ENCODE results near the gene DENND1A. TPM values are rescaled to one million over a fixed set of nuclear protein-coding genes. Genes with fewer than 3 reads are reported as not detected.
A peak's percentile ranks its signal among the peaks of the same experiment; 100 is the strongest.

DENND1A gene, protein sequence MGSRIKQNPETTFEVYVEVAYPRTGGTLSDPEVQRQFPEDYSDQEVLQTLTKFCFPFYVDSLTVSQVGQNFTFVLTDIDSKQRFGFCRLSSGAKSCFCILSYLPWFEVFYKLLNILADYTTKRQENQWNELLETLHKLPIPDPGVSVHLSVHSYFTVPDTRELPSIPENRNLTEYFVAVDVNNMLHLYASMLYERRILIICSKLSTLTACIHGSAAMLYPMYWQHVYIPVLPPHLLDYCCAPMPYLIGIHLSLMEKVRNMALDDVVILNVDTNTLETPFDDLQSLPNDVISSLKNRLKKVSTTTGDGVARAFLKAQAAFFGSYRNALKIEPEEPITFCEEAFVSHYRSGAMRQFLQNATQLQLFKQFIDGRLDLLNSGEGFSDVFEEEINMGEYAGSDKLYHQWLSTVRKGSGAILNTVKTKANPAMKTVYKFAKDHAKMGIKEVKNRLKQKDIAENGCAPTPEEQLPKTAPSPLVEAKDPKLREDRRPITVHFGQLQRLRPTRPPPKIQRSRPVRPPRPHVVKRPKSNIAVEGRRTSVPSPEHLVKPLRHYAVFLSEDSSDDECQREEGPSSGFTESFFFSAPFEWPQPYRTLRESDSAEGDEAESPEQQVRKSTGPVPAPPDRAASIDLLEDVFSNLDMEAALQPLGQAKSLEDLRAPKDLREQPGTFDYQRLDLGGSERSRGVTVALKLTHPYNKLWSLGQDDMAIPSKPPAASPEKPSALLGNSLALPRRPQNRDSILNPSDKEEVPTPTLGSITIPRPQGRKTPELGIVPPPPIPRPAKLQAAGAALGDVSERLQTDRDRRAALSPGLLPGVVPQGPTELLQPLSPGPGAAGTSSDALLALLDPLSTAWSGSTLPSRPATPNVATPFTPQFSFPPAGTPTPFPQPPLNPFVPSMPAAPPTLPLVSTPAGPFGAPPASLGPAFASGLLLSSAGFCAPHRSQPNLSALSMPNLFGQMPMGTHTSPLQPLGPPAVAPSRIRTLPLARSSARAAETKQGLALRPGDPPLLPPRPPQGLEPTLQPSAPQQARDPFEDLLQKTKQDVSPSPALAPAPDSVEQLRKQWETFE
- total RNA-seq (2021; ENCODE audit: unreplicated experiment), result 19.7 TPM
- 20.0 TPM for polyA plus RNA-seq (2012; ENCODE audit: insufficient read length)
- percentile 70 among the genes with signal in this experiment for Bru-seq, nascent RNA
- percentile 63 among the genes with signal in this experiment for BruChase-seq, experiment 1, labeled RNA remaining after a 2-hour chase
- BruChase-seq, experiment 2, labeled RNA remaining after a 6-hour chase, result percentile 63 among the genes with signal in this experiment
- long read RNA-seq, partial matches to known transcripts, result 1 of 25 reads
- long read RNA-seq, other reads (novel, unspliced or antisense), result 22 of 25 reads

DNA sequence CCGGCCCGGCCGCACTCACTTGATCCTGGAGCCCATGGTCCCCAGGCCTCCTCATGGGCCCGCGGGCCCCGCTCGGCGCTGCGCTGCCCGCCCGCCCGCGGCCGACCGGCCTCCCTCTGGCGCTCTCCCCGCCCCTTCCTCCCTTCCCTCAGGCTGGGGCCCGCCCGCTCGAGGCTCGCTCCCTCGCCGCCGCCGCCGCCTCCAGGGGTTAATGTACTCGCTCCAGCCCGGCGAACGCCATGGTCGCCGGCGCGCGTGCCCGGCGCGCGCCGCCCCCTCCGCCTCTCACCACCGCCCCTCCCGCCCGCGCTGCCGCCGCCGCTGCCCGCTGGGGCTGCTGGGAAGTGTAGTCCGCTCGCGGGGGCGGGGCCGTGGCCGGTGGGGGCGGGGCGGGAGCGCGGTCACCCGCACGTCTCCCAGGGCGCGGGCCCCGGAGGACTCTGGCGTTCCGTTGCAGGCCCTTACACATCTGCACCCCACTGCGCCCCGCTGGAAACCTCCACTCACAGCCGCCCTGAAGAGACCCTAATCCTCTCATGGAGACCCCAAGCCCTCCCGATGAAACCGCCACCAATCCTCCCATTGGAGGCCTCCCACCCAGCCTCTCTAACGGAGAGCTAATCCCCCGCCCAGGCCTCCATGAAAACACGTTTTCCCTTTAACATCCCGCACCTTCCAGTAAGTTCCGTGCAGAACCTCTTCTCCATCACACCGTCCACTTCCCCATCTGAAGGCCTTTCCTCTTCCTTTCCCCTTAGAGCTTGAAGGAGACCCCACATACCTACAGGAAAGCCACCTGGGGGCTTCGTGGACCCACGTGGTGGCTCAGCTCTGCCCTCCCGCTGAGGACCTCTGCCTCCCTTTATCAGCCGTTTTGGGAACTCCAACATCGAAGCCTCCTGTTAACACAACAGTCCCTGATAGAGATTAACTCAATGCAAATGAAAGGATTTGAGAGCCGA is at the start of gene DENND1A:
Gene DENND1A (minus strand): TSS at position 257 of the 962 bp plus-strand sequence. CDS start 221 bp downstream, at position 36.
- ATAC-seq (peak; percentile 95), DNase-seq (ENCODE audit: low read depth, low spot score) (no peak)
- BruUV-seq (replicated peaks), result no TSS peak
- H3K4me1 ChIP-seq (ENCODE audit: control insufficient read depth, insufficient read depth, low read length), result peaks cover 11% of the 10 kb centered on the region
- H3K27me3 ChIP-seq (ENCODE audit: control insufficient read depth, insufficient read depth, low read length), result no peaks in the 10 kb centered on the region
- CTCF ChIA-PET, result no interaction called here
- peak within 1 kb of the TSS; percentile 66 for H3K27ac ChIP-seq (ENCODE audit: low read length)
- H3K4me3 ChIP-seq (ENCODE audit: low read depth in 2 of 2, low read length in 2 of 2), result peak within 1 kb of the TSS; percentile 64
- H3K9me3 ChIP-seq (ENCODE audit: control insufficient read depth, insufficient read depth, low read depth, low read length), result no peaks in the 10 kb centered on the region
- in situ Hi-C loops (cut with HindIII; ENCODE audit: low pct_unique_long_range_greater_than_20kb, low sequenced_read_pairs), result no loop called here
- intact Hi-C loops (cut with micrococcal nuclease; ENCODE audit: unreplicated experiment), result no loop called here
- TF ChIP-seq POLR2AphosphoS5 (IDR thresholded peaks at IDR 0.05; ENCODE audit: low read depth, low read length), result no peak
- no peak for TF ChIP-seq SIN3A (IDR thresholded peaks at IDR 0.05; ENCODE audit: borderline replicate concordance, insufficient read depth, low read depth, low read length)
- TF ChIP-seq, protein P1, sequence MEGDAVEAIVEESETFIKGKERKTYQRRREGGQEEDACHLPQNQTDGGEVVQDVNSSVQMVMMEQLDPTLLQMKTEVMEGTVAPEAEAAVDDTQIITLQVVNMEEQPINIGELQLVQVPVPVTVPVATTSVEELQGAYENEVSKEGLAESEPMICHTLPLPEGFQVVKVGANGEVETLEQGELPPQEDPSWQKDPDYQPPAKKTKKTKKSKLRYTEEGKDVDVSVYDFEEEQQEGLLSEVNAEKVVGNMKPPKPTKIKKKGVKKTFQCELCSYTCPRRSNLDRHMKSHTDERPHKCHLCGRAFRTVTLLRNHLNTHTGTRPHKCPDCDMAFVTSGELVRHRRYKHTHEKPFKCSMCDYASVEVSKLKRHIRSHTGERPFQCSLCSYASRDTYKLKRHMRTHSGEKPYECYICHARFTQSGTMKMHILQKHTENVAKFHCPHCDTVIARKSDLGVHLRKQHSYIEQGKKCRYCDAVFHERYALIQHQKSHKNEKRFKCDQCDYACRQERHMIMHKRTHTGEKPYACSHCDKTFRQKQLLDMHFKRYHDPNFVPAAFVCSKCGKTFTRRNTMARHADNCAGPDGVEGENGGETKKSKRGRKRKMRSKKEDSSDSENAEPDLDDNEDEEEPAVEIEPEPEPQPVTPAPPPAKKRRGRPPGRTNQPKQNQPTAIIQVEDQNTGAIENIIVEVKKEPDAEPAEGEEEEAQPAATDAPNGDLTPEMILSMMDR (IDR thresholded peaks at IDR 0.05), result no peak
- TF ChIP-seq TCF7L2 (IDR thresholded peaks at IDR 0.05; ENCODE audit: low read depth, low read length), result no peak
- TF ChIP-seq, protein P2, sequence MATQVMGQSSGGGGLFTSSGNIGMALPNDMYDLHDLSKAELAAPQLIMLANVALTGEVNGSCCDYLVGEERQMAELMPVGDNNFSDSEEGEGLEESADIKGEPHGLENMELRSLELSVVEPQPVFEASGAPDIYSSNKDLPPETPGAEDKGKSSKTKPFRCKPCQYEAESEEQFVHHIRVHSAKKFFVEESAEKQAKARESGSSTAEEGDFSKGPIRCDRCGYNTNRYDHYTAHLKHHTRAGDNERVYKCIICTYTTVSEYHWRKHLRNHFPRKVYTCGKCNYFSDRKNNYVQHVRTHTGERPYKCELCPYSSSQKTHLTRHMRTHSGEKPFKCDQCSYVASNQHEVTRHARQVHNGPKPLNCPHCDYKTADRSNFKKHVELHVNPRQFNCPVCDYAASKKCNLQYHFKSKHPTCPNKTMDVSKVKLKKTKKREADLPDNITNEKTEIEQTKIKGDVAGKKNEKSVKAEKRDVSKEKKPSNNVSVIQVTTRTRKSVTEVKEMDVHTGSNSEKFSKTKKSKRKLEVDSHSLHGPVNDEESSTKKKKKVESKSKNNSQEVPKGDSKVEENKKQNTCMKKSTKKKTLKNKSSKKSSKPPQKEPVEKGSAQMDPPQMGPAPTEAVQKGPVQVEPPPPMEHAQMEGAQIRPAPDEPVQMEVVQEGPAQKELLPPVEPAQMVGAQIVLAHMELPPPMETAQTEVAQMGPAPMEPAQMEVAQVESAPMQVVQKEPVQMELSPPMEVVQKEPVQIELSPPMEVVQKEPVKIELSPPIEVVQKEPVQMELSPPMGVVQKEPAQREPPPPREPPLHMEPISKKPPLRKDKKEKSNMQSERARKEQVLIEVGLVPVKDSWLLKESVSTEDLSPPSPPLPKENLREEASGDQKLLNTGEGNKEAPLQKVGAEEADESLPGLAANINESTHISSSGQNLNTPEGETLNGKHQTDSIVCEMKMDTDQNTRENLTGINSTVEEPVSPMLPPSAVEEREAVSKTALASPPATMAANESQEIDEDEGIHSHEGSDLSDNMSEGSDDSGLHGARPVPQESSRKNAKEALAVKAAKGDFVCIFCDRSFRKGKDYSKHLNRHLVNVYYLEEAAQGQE (IDR thresholded peaks at IDR 0.05; ENCODE audit: insufficient read depth in 1 of 2, low read depth in 2 of 2, low read length in 1 of 2), result no peak
- H3K36me3 ChIP-seq (ENCODE audit: control insufficient read depth, insufficient read depth, low read length), result no peaks in the 10 kb centered on the region; the same call in 1 of the 2 replicates
- POLR2A ChIA-PET, result no interaction called here
